Cardiac fibroblast (primary cell): ENCODE results near the gene UBC.

ENCODE experiments used
- DNase-seq, 2 donors: peaks; one replicate each; pipeline versions ENCODE4 v3.0.0 to v3.0.0-alpha.2; 2010; ENCODE audit warnings: low read depth in 2 of 2
- H3K4me3 ChIP-seq, 2 donors: replicated peaks in 1 of 2; 1 replicate in 1 of 2; 2 replicates in 1 of 2; pipeline ENCODE4 v1.5.1; 2011; ENCODE audit warnings: low read depth in 2 of 2, low read length in 2 of 2, mild to moderate bottlenecking in 2 of 2, moderate library complexity in 1 of 2
- CTCF ChIP-seq: IDR thresholded peaks from one replicate; pipeline ENCODE4 v1.5.1; 2011; ENCODE audit warnings: low read depth, mild to moderate bottlenecking, low read length, inconsistent platforms

Gene UBC

GRCh38 chr12:124866883-124867400, 47.5 kb downstream of the UBC start:
- no peak for TF ChIP-seq CTCF
- no peak for DNase-seq
- no peak overlapping the region for H3K4me3 ChIP-seq

- no peak for TF ChIP-seq CTCF
- no peak overlapping the region for H3K4me3 ChIP-seq
- DNase-seq: no peak
These were observed 48.1 kb downstream of the UBC start for GRCh38 chr12:124866195-124866882.

- no peak overlapping the region for H3K4me3 ChIP-seq
- TF ChIP-seq CTCF: no peak
- DNase-seq: no peak
These were observed 48.7 kb downstream of the UBC start for GRCh38 chr12:124865728-124866127.

- no peak for DNase-seq
- TF ChIP-seq CTCF: no peak
- no peak overlapping the region for H3K4me3 ChIP-seq
These were observed 50.1 kb downstream of the UBC start for GRCh38 chr12:124864326-124864752.

GRCh38 chr12:124863416-124864325, 50.8 kb downstream of the UBC start, which contains the start of gene SCARB1:
TSS of gene SCARB1 (minus strand) at chr12:124863864. CDS start at chr12:124863720, 144 bp downstream.
- H3K4me3 ChIP-seq: peak within 1 kb of the TSS; percentile 59 to 74
- no peak for TF ChIP-seq CTCF
- peak; percentile 75 to 87 for DNase-seq

GRCh38 chr12:124862768-124863415, 51.6 kb downstream of the UBC start:
- H3K4me3 ChIP-seq: peak overlapping the region; percentile 59 to 74
- peak; percentile 26 to 27 for DNase-seq
- no peak for TF ChIP-seq CTCF
